Measurements from ENCODE around the gene PLAAT4. TPM values are rescaled to one million over a fixed set of nuclear protein-coding genes. Genes with fewer than 3 reads are reported as not detected.

PLAAT4 gene
- total and polyA plus RNA-seq, 8 donors = 4.0 to 262 (median 88.0) TPM

DNA sequence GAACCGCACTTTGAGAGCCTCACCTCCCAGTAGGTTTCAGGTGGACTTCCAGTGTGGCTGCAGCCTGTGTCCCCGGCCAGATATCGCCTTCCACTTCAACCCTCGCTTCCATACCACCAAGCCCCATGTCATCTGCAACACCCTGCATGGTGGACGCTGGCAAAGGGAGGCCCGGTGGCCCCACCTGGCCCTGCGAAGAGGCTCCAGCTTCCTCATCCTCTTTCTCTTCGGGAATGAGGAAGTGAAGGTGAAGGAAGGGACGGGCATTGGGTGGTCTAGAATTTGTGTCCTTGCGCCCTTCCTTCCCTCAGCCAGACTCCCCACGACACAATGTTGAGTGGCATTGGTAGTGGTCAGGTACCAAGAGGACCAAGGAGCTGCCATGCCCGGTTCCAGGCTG, 27.9 kb upstream of the PLAAT4 start:
- 88 to 95% (median 92%) methylated on average over 12 of the region's 12 CpGs for WGBS, 5 donors
- Histone ChIP-seq H3K27ac (no peak overlapping the region), H3K27me3 (no peaks in the 10 kb centered on the region), H3K4me3 (no peak overlapping the region), H3K9me3 (no peaks in the 10 kb centered on the region), H3K4me1 (peaks cover 14 to 49% (median 39%) of the 10 kb centered on the region in 4 donors), H3K36me3 (no peaks in the 10 kb centered on the region)
- DNase-seq = no peak
- TF ChIP-seq EP300 (IDR thresholded peaks at IDR 0.05) (no peak), POLR2A (IDR thresholded peaks at IDR 0.05) (no peak), POLR2AphosphoS5 (IDR thresholded peaks at IDR 0.05) (no peak)
- TF ChIP-seq, protein P1, sequence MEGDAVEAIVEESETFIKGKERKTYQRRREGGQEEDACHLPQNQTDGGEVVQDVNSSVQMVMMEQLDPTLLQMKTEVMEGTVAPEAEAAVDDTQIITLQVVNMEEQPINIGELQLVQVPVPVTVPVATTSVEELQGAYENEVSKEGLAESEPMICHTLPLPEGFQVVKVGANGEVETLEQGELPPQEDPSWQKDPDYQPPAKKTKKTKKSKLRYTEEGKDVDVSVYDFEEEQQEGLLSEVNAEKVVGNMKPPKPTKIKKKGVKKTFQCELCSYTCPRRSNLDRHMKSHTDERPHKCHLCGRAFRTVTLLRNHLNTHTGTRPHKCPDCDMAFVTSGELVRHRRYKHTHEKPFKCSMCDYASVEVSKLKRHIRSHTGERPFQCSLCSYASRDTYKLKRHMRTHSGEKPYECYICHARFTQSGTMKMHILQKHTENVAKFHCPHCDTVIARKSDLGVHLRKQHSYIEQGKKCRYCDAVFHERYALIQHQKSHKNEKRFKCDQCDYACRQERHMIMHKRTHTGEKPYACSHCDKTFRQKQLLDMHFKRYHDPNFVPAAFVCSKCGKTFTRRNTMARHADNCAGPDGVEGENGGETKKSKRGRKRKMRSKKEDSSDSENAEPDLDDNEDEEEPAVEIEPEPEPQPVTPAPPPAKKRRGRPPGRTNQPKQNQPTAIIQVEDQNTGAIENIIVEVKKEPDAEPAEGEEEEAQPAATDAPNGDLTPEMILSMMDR (IDR thresholded peaks at IDR 0.05) = no peak
- intact Hi-C loops (cut with DNase I; ENCODE audit: low total_unique reads) = no loop called here

DNA sequence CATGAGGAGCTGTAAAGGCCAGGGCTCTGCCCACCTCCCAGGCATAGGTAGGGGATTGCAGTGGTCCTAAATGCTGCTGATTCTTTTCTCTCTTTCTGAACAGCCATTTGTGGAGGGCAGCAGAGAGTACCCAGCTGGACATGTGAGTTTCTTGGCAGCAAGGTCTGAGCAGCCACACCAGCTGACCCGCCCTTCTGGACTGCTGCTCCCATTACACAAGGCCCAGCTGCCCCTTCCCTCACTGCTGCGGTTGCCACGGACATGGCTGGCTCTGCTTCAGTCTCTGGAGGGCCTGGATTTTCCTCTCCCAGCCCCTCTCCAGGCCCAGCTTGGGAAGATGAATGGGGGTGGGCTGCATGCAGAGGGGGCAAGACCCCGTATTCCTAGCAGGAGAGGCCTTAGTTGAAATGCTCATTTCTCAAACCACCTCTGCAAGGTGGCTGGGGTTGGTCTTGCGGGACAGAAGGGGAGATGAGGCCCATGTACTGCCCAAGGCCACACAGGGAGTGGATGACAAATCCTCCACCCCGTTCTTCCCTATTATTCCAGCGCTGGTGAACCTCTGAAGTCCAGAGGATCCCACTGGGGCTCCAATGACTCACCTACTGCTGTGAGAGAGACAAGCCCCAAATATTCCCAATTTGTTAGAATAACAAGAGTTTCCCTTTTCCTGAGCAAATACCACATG, 26.1 kb upstream of the PLAAT4 start:
- 58 to 73% (median 64%) methylated on average over 6 to 7 of the region's 7 CpGs for WGBS, 5 donors
- Histone ChIP-seq H3K36me3 (no peaks in the 10 kb centered on the region), H3K4me3 (no peak overlapping the region), H3K27me3 (no peaks in the 10 kb centered on the region), H3K9me3 (no peaks in the 10 kb centered on the region), H3K4me1 (peaks cover 6 to 32% (median 22%) of the 10 kb centered on the region in 4 donors), H3K27ac (peak overlapping the region in 1 of 5 donors; percentile 2)
- peak in 1 of 3 donors; percentile 21 for TF ChIP-seq POLR2AphosphoS5 (IDR thresholded peaks at IDR 0.05)
- TF ChIP-seq EP300 (IDR thresholded peaks at IDR 0.05) = no peak
- intact Hi-C loops (cut with DNase I; ENCODE audit: low total_unique reads) = no loop called here
- peak; percentile 63 to 73 for DNase-seq

DNA sequence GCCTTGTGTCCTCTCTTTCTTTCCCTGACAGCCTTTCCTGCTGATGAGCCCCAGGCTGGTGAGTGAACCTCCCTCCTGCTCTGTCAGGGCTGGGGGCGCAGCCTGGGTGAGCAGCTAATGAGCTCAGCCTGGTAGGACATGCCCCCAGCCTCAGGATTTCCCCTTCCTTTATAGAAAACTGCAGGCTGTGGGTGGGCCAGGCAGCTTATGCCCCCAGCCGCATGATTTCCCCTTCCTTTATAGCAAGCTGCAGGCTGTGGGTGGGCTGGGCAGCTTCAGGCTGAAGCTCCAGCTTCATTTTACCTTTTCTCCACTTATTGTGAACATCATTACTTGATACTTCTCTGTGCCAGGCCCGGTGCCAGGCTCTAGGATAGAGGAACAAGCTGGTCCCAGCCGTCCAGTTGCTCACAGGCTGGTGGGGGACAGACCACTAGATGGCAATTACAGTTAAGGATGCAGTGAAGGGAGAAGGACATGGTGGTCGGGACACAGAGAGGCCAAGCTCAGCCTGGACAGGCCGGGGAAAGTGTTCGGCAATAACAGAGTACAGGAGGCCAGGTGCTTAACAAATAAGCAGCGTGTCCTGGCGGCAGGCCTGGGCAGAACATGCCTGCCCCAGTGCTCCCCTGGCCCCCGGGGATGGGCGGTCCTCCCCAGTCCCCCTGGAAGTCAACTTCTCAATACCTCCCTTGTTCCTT, 25.4 kb upstream of the PLAAT4 start:
- Histone ChIP-seq H3K9me3 (no peaks in the 10 kb centered on the region), H3K27ac (no peak overlapping the region), H3K27me3 (no peaks in the 10 kb centered on the region), H3K4me3 (no peak overlapping the region), H3K4me1 (peaks cover 2 to 25% (median 16%) of the 10 kb centered on the region in 4 donors), H3K36me3 (no peaks in the 10 kb centered on the region)
- TF ChIP-seq POLR2A (IDR thresholded peaks at IDR 0.05) (no peak), EP300 (IDR thresholded peaks at IDR 0.05) (no peak), POLR2AphosphoS5 (IDR thresholded peaks at IDR 0.05) (no peak)
- TF ChIP-seq, protein P1 (IDR thresholded peaks at IDR 0.05) = no peak
- intact Hi-C loops (cut with DNase I; ENCODE audit: low total_unique reads) = no loop called here
- 83 to 92% (median 90%) methylated on average over 11 of the region's 11 CpGs for WGBS, 5 donors
- no peak for DNase-seq

DNA sequence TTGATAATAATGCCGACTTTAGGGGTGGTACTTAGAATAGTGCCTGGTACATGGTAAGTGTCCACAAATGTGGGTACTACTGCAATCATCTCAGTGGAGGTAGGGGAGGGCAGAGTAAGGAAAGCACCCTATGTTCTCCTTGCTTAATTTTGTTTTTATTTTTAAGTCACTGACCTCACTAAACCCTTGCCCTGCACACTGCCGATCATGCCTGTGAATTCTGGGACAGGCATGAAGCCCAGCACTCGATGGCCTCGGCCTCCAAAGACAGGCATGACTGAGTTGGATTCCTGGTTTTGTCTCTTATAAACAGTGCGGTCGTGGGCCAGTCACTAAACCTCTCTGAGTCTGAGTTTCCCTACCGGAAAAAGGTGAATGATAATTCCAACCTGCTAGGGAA, 23.8 kb upstream of the PLAAT4 start:
- Histone ChIP-seq H3K4me3 (no peak overlapping the region), H3K36me3 (no peaks in the 10 kb centered on the region), H3K27me3 (no peaks in the 10 kb centered on the region), H3K4me1 (peaks cover 0 to 13% (median 11%) of the 10 kb centered on the region in 4 donors), H3K9me3 (no peaks in the 10 kb centered on the region), H3K27ac (no peak overlapping the region)
- TF ChIP-seq, protein P1 (IDR thresholded peaks at IDR 0.05) = no peak
- TF ChIP-seq POLR2A (IDR thresholded peaks at IDR 0.05) (no peak), POLR2AphosphoS5 (IDR thresholded peaks at IDR 0.05) (no peak), EP300 (IDR thresholded peaks at IDR 0.05) (no peak)
- no peak for DNase-seq
- intact Hi-C loops (cut with DNase I; ENCODE audit: low total_unique reads) = no loop called here
- 87 to 95% (median 91%) methylated on average over 7 of the region's 7 CpGs for WGBS, 5 donors

All from stomach (tissue), 9 donors.